H1 (cell line): ENCODE measurements around the gene MBNL3.

Experiments used
- EP300 ChIP-seq, 2 experiments: IDR thresholded peaks; 1 replicate in 1 of 2; 2 replicates in 1 of 2; pipeline ENCODE4 v1.6.1; 2011 to 2012; ENCODE audit warnings: low read depth in 2 of 2, low read length in 2 of 2, mild to moderate bottlenecking in 2 of 2, borderline replicate concordance in 1 of 2, inconsistent platforms in 1 of 2, moderate library complexity in 1 of 2
- EZH2 ChIP-seq: fragments of 200-600 bp; sonication (generic); IDR thresholded peaks from 2 replicates; pipeline ENCODE4 v1.7.1; 2012; ENCODE audit warnings: low read depth, mild to moderate bottlenecking, moderate library complexity, low read length, inconsistent platforms; ENCODE audit not compliant: severe bottlenecking
- HDAC2 ChIP-seq, 2 experiments: fragments of 300-600 bp in 1 of 2; sonication (generic) in 1 of 2; IDR thresholded peaks; 2 replicates each; pipeline ENCODE4 v1.6.1; 2011 to 2012; ENCODE audit warnings: low read depth in 2 of 2, low read length in 2 of 2, mild to moderate bottlenecking in 2 of 2, moderate library complexity in 2 of 2, borderline replicate concordance in 1 of 2, inconsistent platforms in 1 of 2
- HDAC6 ChIP-seq: IDR thresholded peaks from one replicate; pipeline ENCODE4 v1.7.1; 2012; ENCODE audit warnings: low read depth, mild to moderate bottlenecking, inconsistent platforms, low read length, moderate library complexity
- POLR2A ChIP-seq, 2 experiments: IDR thresholded peaks; 1 replicate in 1 of 2; 2 replicates in 1 of 2; pipeline ENCODE4 v1.6.1; 2011; ENCODE audit warnings: low read depth in 2 of 2, low read length in 2 of 2, mild to moderate bottlenecking in 2 of 2; ENCODE audit errors: control extremely low read depth in 1 of 2
- POLR2AphosphoS5 ChIP-seq: IDR thresholded peaks from 2 replicates; pipeline ENCODE4 v1.6.1; 2011; ENCODE audit warnings: low read depth, low read length
- RAD21 ChIP-seq, 2 experiments: IDR thresholded peaks in 1 of 2; conservative IDR thresholded peaks in 1 of 2; 2 replicates each; pipeline ENCODE4 v1.6.1; 2011; ENCODE audit warnings: low read depth in 2 of 2, low read length in 2 of 2, improper control_type of control experiment in 1 of 2, inconsistent platforms in 1 of 2, mild to moderate bottlenecking in 1 of 2, moderate library complexity in 1 of 2
- SP1 ChIP-seq: IDR thresholded peaks from 2 replicates; pipeline ENCODE4 v1.6.1; 2011; ENCODE audit warnings: low read depth, low read length
- TF ChIP-seq, protein P1 (sequence below), 3 experiments: IDR thresholded peaks; 1 replicate in 2 of 3; 2 replicates in 1 of 3; pipeline versions ENCODE4 v1.5.1 to v1.6.1; 2011; ENCODE audit warnings: low read length in 3 of 3, mild to moderate bottlenecking in 3 of 3, inconsistent platforms in 2 of 3, low read depth in 1 of 3, moderate library complexity in 1 of 3; ENCODE audit not compliant: insufficient read depth in 1 of 3; ENCODE audit errors: control extremely low read depth in 1 of 3
- TF ChIP-seq, protein P2 (sequence below): IDR thresholded peaks from 2 replicates; pipeline ENCODE4 v1.6.1; 2012; ENCODE audit warnings: inconsistent platforms
- TF ChIP-seq, protein P3 (sequence below): fragments of 300-600 bp; sonication (generic); IDR thresholded peaks from 2 replicates; pipeline ENCODE4 v1.7.1; 2012; ENCODE audit warnings: low read length, moderate library complexity, mild to moderate bottlenecking, inconsistent platforms; ENCODE audit not compliant: insufficient replicate concordance

DNA sequence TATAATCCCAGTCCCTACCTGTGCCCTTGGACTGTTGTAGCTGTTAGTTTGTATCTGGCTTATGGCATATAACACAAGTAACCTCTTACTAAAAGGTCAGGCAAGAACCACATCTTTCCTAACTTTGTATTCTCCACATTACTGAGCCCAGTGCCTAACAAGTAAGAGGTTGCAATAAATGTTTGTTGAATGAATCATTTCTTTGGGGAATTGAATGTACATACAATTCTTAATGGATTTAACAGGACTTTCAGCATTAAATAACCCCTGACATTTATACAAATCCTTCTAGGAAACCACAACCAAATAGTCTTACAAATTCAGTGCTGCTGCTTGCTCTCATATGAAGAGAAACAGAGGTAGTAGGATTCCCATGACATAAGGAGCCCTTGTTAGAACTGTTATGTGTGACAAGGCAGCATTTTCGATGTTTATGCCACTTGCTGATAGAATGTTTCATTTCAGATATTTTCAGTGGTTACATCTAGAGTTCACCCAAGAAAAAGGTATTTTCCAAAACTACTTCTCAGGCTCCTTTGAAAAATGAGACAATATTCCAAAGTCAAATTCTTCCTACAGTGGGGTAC is 62.0 kb downstream of the MBNL3 start:
- TF ChIP-seq, protein P1, sequence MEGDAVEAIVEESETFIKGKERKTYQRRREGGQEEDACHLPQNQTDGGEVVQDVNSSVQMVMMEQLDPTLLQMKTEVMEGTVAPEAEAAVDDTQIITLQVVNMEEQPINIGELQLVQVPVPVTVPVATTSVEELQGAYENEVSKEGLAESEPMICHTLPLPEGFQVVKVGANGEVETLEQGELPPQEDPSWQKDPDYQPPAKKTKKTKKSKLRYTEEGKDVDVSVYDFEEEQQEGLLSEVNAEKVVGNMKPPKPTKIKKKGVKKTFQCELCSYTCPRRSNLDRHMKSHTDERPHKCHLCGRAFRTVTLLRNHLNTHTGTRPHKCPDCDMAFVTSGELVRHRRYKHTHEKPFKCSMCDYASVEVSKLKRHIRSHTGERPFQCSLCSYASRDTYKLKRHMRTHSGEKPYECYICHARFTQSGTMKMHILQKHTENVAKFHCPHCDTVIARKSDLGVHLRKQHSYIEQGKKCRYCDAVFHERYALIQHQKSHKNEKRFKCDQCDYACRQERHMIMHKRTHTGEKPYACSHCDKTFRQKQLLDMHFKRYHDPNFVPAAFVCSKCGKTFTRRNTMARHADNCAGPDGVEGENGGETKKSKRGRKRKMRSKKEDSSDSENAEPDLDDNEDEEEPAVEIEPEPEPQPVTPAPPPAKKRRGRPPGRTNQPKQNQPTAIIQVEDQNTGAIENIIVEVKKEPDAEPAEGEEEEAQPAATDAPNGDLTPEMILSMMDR (IDR thresholded peaks at IDR 0.05; ENCODE audit: control extremely low read depth in 1 of 3, insufficient read depth in 1 of 3, low read depth in 1 of 3, low read length in 3 of 3): no peak
- TF ChIP-seq, protein P2, sequence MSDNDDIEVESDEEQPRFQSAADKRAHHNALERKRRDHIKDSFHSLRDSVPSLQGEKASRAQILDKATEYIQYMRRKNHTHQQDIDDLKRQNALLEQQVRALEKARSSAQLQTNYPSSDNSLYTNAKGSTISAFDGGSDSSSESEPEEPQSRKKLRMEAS: no peak
- no peak for TF ChIP-seq POLR2AphosphoS5
- TF ChIP-seq POLR2A (IDR thresholded peaks at IDR 0.05; ENCODE audit: control extremely low read depth in 1 of 2, low read depth in 2 of 2, low read length in 2 of 2): no peak
- no peak for TF ChIP-seq HDAC6
- no peak for TF ChIP-seq EP300 (IDR thresholded peaks at IDR 0.05; ENCODE audit: borderline replicate concordance in 1 of 2, low read depth in 2 of 2, low read length in 2 of 2)
- TF ChIP-seq, protein P3, sequence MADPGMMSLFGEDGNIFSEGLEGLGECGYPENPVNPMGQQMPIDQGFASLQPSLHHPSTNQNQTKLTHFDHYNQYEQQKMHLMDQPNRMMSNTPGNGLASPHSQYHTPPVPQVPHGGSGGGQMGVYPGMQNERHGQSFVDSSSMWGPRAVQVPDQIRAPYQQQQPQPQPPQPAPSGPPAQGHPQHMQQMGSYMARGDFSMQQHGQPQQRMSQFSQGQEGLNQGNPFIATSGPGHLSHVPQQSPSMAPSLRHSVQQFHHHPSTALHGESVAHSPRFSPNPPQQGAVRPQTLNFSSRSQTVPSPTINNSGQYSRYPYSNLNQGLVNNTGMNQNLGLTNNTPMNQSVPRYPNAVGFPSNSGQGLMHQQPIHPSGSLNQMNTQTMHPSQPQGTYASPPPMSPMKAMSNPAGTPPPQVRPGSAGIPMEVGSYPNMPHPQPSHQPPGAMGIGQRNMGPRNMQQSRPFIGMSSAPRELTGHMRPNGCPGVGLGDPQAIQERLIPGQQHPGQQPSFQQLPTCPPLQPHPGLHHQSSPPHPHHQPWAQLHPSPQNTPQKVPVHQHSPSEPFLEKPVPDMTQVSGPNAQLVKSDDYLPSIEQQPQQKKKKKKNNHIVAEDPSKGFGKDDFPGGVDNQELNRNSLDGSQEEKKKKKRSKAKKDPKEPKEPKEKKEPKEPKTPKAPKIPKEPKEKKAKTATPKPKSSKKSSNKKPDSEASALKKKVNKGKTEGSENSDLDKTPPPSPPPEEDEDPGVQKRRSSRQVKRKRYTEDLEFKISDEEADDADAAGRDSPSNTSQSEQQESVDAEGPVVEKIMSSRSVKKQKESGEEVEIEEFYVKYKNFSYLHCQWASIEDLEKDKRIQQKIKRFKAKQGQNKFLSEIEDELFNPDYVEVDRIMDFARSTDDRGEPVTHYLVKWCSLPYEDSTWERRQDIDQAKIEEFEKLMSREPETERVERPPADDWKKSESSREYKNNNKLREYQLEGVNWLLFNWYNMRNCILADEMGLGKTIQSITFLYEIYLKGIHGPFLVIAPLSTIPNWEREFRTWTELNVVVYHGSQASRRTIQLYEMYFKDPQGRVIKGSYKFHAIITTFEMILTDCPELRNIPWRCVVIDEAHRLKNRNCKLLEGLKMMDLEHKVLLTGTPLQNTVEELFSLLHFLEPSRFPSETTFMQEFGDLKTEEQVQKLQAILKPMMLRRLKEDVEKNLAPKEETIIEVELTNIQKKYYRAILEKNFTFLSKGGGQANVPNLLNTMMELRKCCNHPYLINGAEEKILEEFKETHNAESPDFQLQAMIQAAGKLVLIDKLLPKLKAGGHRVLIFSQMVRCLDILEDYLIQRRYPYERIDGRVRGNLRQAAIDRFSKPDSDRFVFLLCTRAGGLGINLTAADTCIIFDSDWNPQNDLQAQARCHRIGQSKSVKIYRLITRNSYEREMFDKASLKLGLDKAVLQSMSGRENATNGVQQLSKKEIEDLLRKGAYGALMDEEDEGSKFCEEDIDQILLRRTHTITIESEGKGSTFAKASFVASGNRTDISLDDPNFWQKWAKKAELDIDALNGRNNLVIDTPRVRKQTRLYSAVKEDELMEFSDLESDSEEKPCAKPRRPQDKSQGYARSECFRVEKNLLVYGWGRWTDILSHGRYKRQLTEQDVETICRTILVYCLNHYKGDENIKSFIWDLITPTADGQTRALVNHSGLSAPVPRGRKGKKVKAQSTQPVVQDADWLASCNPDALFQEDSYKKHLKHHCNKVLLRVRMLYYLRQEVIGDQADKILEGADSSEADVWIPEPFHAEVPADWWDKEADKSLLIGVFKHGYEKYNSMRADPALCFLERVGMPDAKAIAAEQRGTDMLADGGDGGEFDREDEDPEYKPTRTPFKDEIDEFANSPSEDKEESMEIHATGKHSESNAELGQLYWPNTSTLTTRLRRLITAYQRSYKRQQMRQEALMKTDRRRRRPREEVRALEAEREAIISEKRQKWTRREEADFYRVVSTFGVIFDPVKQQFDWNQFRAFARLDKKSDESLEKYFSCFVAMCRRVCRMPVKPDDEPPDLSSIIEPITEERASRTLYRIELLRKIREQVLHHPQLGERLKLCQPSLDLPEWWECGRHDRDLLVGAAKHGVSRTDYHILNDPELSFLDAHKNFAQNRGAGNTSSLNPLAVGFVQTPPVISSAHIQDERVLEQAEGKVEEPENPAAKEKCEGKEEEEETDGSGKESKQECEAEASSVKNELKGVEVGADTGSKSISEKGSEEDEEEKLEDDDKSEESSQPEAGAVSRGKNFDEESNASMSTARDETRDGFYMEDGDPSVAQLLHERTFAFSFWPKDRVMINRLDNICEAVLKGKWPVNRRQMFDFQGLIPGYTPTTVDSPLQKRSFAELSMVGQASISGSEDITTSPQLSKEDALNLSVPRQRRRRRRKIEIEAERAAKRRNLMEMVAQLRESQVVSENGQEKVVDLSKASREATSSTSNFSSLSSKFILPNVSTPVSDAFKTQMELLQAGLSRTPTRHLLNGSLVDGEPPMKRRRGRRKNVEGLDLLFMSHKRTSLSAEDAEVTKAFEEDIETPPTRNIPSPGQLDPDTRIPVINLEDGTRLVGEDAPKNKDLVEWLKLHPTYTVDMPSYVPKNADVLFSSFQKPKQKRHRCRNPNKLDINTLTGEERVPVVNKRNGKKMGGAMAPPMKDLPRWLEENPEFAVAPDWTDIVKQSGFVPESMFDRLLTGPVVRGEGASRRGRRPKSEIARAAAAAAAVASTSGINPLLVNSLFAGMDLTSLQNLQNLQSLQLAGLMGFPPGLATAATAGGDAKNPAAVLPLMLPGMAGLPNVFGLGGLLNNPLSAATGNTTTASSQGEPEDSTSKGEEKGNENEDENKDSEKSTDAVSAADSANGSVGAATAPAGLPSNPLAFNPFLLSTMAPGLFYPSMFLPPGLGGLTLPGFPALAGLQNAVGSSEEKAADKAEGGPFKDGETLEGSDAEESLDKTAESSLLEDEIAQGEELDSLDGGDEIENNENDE: no peak
- TF ChIP-seq EZH2: no peak
- TF ChIP-seq HDAC2 (IDR thresholded peaks at IDR 0.05; ENCODE audit: borderline replicate concordance in 1 of 2, low read depth in 2 of 2, low read length in 2 of 2): no peak
- TF ChIP-seq RAD21 (IDR thresholded peaks at IDR 0.05 in 1 of 2, conservative IDR thresholded peaks at IDR 0.05 in 1 of 2; ENCODE audit: low read depth in 2 of 2, low read length in 2 of 2): no peak
- TF ChIP-seq SP1: no peak
